Naive thymus-derived CD8-positive, alpha-beta T cell (primary cell): Measurements from ENCODE around the gene POLQ. TPM values are rescaled to one million over a fixed set of nuclear protein-coding genes. Genes with fewer than 3 reads are reported as not detected.
"Not testable (repeated sequence)": the region's sequence is repeated elsewhere in the genome, so short reads cannot be mapped to it uniquely, and the experiment has no call there.

Source experiments
- ATAC-seq, 2 donors: fragments of 150-1000 bp; cut with Tn5 transposase in 1 of 2; sonication (Bioruptor Pico), chemical (Tn5 transposase) in 1 of 2; 1 replicate in 1 of 2; 2 replicates in 1 of 2; pipeline ENCODE4 v1.10.0; 2021; ENCODE audit warnings: mild to moderate bottlenecking in 2 of 2, moderate library complexity in 2 of 2
- POLR2A ChIA-PET: fragments of 350-600 bp; sonication (Branson Sonifier 250); formaldehyde crosslinking; loops from one replicate; lab custom pipeline; 2021; ENCODE audit warnings: antibody characterized with exemption; lab: Charles Lee
- DNase-seq, 10 donors: peaks; one replicate each; pipeline versions ENCODE4 v3.0.0 to v3.0.0-alpha.2; 2020 to 2022
- H3K27ac Mint-ChIP-seq, 10 donors: one replicate each; pipeline ENCODE4 v1.8.0; 2020 to 2022; ENCODE audit warnings: mild to moderate bottlenecking in 10 of 10, mixed read lengths in 10 of 10, moderate library complexity in 4 of 10, inconsistent platforms in 1 of 10
- H3K27me3 Mint-ChIP-seq, 5 donors: one replicate each; pipeline ENCODE4 v1.8.0; 2021 to 2022; ENCODE audit warnings: mixed read lengths in 5 of 5
- H3K36me3 Mint-ChIP-seq, 3 donors: one replicate each; pipeline ENCODE4 v1.8.0; 2020 to 2022; ENCODE audit warnings: mixed read lengths in 3 of 3, mild to moderate bottlenecking in 2 of 3, inconsistent platforms in 1 of 3
- H3K4me1 Mint-ChIP-seq, 4 donors: one replicate each; pipeline ENCODE4 v1.8.0; 2021 to 2022; ENCODE audit warnings: mixed read lengths in 4 of 4
- H3K4me3 Mint-ChIP-seq, 10 donors: one replicate each; pipeline ENCODE4 v1.8.0; 2020 to 2022; ENCODE audit warnings: mild to moderate bottlenecking in 10 of 10, mixed read lengths in 10 of 10, moderate library complexity in 6 of 10, inconsistent platforms in 1 of 10
- H3K9me3 Mint-ChIP-seq, 9 donors: one replicate each; pipeline ENCODE4 v1.8.0; 2020 to 2022; ENCODE audit warnings: mixed read lengths in 9 of 9, mild to moderate bottlenecking in 3 of 9, inconsistent platforms in 1 of 9, moderate library complexity in 1 of 9
- polyA plus RNA-seq, 3 donors: library from polyadenylated mRNA; unstranded; fragments of 300-500 nt; fragmentation: Illumina TruSeq; gene quantifications; one replicate each; pipeline ENCODE4 v1.2.3, GENCODE V29; 2021
- total RNA-seq, 8 experiments: library from RNA in 2 of 8; stranded (reverse) in 2 of 8; gene quantifications; one replicate each; pipeline ENCODE4 v1.2.3 and lab custom pipeline; 2021 to 2026

The POLQ gene
- under 1 TPM; 0.23 to 0.36 TPM for total RNA-seq
- polyA plus RNA-seq = under 1 TPM; 0.02 to 0.18 (median 0.02) TPM
- total RNA-seq (lab: John Stamatoyannopoulos, UW) = 0.49 to 4.4 (median 1.4) reads per million in 6 experiments

DNA sequence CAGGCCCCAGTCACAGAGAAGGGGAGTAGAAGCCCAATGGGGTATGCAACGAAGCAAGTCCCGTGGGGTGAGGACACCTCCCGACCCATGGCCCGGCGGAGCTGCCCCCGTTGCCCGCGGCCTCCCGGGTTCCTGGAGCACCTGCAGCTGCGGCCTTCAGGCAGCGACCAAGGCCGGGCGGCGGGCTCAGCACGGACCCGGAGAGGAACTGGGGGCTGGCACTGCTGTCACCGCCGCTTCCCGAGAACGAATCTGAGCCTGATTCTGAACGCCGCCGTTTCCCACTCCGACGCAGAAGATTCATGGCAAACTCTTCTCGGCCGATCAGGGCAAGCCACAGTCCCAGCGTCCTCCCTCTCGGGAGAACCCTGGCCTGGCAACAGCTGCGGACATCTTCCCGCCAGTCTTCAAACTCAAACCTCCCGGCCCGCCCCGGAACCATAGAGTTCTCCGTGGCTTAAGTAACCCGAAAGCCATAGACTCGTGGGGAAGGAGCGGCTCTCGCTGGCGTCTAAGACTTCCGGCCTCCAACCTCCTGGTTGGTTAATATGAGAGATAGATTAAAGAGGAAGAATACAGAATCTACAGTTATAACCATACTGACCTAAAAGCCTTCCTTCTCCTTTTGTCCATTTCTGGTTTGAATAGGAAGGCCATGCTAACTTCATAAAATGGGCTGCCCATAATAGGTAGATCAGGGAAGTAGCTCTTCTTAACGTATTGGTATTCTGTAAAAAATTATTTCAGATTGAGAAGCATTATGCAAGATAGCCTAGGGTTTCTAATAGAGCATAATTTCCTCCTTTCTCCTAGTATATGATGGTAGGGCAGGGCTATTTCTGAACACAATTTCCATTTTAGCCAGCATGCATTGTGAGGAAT is at the start of gene POLQ:
Gene POLQ (minus strand): TSS at position 415 of the 882 bp plus-strand sequence. CDS start 111 bp downstream, at position 304.
- Mint-ChIP-seq H3K9me3 (no peaks in the 10 kb centered on the region), H3K4me3 (peak within 1 kb of the TSS; percentile 85 to 95 (median 91)), H3K36me3 (no peaks in the 10 kb centered on the region), H3K27me3 (no peaks in the 10 kb centered on the region), H3K4me1 (peaks cover 7 to 22% (median 16%) of the 10 kb centered on the region in 4 donors), H3K27ac (peak within 1 kb of the TSS; percentile 85 to 96 (median 92))
- POLR2A ChIA-PET = interaction anchor here (0.7 to 2.2 kb wide), 7 partner anchors 115 to 1452 kb away, joined by 3 to 10 read pairs (median 4); partner anchors contain the start of genes FAM162A, GSK3B, HCLS1 and WDR5B
- ATAC-seq (peak; percentile 99), DNase-seq (peak; percentile 66 to 93 (median 82))

DNA sequence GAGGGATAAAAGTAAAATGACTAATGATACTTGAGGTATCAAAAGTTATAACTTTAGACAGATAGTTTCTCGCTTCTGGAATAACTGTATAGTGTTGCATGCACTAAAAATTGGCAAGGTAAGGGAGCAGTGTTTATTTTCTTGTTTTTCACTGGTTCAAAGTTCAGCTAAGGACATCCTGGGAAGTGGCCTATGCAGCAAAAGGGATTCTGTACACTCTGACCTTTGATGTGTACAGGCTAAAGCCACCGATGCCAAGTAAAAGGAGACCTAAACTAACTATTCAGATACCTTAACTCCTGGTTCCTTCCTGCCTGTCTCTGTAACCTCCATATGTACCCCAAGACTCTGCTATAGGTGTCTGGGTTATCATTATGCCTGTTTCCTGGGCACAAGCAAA is 49.1 kb upstream of the POLQ start:
- H3K36me3 Mint-ChIP-seq = no peaks in the 10 kb centered on the region
- ATAC-seq = no peak
- no peaks in the 10 kb centered on the region for H3K4me1 Mint-ChIP-seq
- H3K27ac Mint-ChIP-seq = no peak overlapping the region
- POLR2A ChIA-PET = interaction anchor here (0.6 kb wide), 1 partner anchor 38 kb away, joined by 5 read pairs; no protein-coding TSS in a partner anchor
- peaks cover 0 to 4% (median 0%) of the 10 kb centered on the region in 5 donors for H3K27me3 Mint-ChIP-seq
- no peak for DNase-seq
- no peak overlapping the region for H3K4me3 Mint-ChIP-seq
- no peaks in the 10 kb centered on the region for H3K9me3 Mint-ChIP-seq

DNA sequence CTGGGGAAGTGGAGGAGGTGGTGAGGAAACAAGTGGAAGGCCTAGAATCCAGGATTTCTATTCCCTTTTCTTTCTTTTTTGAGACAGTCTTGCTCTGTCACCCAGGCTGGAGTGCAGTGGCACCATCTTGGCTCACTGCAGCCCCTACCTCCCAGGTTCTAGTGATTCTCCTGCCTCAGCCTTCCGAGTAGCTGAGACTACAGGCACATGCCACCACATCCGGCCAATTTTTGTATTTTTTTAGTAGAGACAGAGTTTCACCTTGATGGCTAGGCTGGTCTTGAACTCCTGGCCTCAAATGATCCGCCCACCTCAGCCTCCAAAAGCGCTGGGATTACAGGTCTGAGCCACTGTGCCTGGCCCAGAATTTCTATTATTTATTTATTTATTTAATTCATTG is 48.0 kb upstream of the POLQ start:
- DNase-seq, POLR2A ChIA-PET, H3K4me1 Mint-ChIP-seq, H3K27ac Mint-ChIP-seq, ATAC-seq, H3K4me3 Mint-ChIP-seq, H3K27me3 Mint-ChIP-seq, H3K36me3 Mint-ChIP-seq, H3K9me3 Mint-ChIP-seq: not testable (repeated sequence)

DNA sequence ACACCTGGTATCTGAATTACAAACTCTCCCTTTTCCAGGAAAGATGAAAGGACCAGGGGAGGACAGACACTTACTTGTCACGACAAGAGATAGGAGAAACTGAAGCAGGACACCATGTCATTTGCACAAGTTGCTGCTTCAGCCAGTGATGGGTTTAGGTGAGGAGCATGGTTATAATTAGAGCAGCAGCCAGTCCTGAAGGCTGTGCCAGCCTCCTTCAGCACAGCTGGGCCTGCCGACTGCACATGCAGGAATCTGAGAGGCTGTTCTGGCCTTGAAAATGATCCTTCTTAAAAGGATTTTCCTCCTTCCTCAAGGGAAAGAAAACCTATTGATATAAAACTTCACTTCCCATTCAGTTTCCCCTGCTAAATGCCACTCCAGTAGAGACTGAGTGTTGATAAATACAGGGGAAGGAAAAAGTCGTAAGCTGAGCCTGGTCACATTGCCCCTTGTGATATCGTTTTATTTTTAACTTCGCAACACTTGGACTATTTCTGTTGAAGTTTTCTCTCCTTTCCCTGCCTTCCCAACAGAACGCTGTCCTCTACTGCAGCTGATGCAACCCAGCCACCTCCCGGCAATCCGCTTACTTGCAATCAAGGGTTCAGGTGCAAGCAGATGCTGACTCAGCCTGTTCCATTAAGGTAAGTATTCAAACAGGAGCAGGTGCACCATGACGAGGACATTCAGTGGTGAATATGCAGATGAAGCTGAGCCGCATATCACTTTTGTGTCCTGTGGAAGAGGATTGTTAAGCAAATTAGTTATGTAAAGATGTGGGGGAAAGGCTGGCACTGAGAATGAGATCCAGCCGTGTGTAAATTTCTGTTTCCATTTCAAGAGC is 47.3 kb upstream of the POLQ start, which contains the start of gene FBXO40:
Gene FBXO40 (plus strand): TSS at position 524 of the 847 bp plus-strand sequence. CDS start 27,197 bp downstream, outside the sequence.
- H3K9me3 Mint-ChIP-seq = no peaks in the 10 kb centered on the region
- no peaks in the 10 kb centered on the region for H3K36me3 Mint-ChIP-seq
- H3K27ac Mint-ChIP-seq = no peak within 1 kb of the TSS
- POLR2A ChIA-PET = no interaction called here
- no peaks in the 10 kb centered on the region for H3K4me1 Mint-ChIP-seq
- DNase-seq (no peak), ATAC-seq (no peak)
- peaks cover 0 to 4% (median 0%) of the 10 kb centered on the region in 5 donors for H3K27me3 Mint-ChIP-seq
- no peak within 1 kb of the TSS for H3K4me3 Mint-ChIP-seq

DNA sequence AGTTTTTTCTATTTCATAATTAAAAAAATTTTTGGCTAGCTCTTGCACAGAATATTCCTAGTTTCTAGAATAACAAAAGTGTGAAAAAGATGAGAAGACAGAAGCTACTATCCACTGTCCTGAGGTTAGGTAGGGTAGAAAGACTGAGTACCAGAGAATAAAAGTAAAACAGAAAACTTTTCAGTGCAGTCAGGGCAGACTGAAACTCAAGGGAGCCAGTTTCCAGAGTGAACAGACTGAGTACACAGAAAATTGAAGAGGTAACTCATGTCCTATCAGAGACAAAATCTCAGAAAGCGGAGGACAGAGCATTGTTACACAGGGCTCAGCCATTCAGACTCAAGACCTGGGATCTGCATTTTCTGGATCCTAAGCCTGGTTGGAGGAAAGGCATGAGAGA is 38.6 kb upstream of the POLQ start:
- Mint-ChIP-seq H3K36me3 (no peaks in the 10 kb centered on the region), H3K27ac (no peak overlapping the region), H3K4me3 (no peak overlapping the region), H3K9me3 (no peaks in the 10 kb centered on the region), H3K27me3 (peaks cover 0 to 32% (median 14%) of the 10 kb centered on the region in 5 donors), H3K4me1 (no peaks in the 10 kb centered on the region)
- DNase-seq = no peak
- no peak for ATAC-seq
- POLR2A ChIA-PET = no interaction called here

DNA sequence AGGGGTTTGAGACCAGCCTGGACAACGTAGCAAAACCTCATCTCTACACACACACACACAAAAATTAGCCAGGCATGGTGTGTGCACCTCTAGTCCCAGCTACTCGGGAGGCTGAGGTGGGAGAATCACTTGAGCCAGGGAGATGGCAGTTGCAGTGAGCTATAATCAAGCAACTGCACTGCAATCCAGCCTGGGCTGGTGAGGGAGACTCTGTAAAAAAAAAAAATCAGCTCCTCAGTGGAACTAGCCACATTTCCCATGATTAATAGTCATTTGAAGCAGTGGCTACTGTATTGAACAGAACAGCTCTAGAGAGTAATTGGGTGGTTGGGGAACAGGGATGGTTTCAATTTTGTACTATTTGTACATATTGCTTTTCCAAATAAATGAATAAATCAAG is 35.9 kb upstream of the POLQ start:
- no peak overlapping the region for H3K4me3 Mint-ChIP-seq

DNA sequence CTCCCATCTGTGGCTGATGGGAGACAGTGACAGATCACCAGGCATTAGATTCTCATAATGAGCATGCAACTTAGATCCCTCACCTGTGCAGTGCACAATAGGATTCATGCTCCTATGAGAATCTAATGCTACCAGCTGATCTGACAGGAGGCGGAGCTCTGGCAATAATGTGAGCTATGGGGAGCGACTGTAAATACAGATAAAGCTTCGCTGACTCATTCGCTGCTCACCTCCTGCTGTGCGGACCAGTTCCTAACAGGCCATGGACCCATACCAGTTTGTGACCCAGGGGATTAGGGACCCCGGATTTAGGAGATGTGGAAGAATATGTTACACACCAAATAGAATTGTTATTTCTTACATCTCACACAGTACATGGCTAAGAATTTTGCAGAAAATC is 28.7 kb upstream of the POLQ start:
- Mint-ChIP-seq H3K27ac (no peak overlapping the region), H3K4me3 (no peak overlapping the region), H3K4me1 (no peaks in the 10 kb centered on the region), H3K9me3 (no peaks in the 10 kb centered on the region), H3K36me3 (no peaks in the 10 kb centered on the region), H3K27me3 (peaks cover 0 to 7% (median 2%) of the 10 kb centered on the region in 5 donors)
- ATAC-seq (no peak), DNase-seq (no peak)
- POLR2A ChIA-PET = no interaction called here

More for the DNA sequence above, 35.9 kb upstream of the POLQ start:
- DNase-seq (no peak), ATAC-seq (no peak)
- POLR2A ChIA-PET = interaction anchor here (0.6 kb wide), 1 partner anchor 1543 kb away, joined by 4 read pairs; no protein-coding TSS in a partner anchor
- Mint-ChIP-seq H3K36me3 (no peaks in the 10 kb centered on the region), H3K4me1 (no peaks in the 10 kb centered on the region), H3K27me3 (peaks cover 0 to 32% (median 15%) of the 10 kb centered on the region in 5 donors), H3K27ac (no peak overlapping the region), H3K9me3 (no peaks in the 10 kb centered on the region)

DNA sequence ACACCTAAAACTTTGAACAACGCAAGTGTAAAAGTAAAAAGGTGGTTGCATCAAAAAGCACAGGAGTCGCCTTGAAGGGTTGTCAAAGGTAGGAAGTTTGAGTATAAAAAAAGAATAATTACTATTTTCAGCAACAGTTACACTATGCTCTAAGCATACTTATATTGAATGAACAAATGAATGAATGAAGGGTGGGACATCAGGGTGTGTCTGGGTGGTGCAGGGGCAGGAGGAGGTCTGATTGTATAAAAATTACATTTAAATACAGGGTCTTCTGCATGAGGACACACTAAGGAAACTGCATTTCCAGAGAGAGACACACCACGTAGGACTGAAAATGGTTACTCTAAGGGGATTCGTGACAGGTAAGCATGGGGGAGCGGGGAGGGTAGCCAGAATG is 21.9 kb upstream of the POLQ start, which contains the start of gene ARGFX:
Gene ARGFX (plus strand): TSS at position 301 of the 400 bp plus-strand sequence. CDS start 2,765 bp downstream, outside the sequence.
- Mint-ChIP-seq H3K27me3 (peaks cover 0 to 5% (median 0%) of the 10 kb centered on the region in 5 donors), H3K4me3 (no peak within 1 kb of the TSS), H3K27ac (no peak within 1 kb of the TSS), H3K9me3 (no peaks in the 10 kb centered on the region), H3K36me3 (no peaks in the 10 kb centered on the region), H3K4me1 (no peaks in the 10 kb centered on the region)
- no peak for DNase-seq
- ATAC-seq = no peak
- POLR2A ChIA-PET = no interaction called here

DNA sequence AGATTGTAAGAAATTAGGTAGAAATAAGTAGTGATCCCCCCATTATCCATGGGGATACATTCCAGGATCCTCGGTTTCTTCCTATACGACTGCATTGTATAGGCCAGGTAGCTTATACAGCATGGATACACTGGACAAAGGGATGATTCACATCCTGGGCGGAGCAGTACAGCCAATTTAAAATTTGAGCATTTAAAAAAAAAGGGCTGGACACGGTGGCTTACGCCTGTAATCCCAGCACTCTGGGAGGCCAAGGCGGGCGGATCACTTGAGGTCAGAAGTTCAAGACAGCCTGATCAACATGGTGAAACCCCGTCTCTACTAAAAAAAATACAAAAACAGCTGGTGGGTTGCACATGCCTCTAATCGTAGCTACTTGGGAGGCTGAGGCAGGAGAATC is 21.0 kb upstream of the POLQ start:
- Mint-ChIP-seq H3K4me1 (no peaks in the 10 kb centered on the region), H3K4me3 (no peak overlapping the region), H3K27me3 (peaks cover 0 to 8% (median 5%) of the 10 kb centered on the region in 5 donors), H3K36me3 (no peaks in the 10 kb centered on the region), H3K9me3 (no peaks in the 10 kb centered on the region), H3K27ac (no peak overlapping the region)
- ATAC-seq (no peak), DNase-seq (no peak)
- POLR2A ChIA-PET = no interaction called here

DNA sequence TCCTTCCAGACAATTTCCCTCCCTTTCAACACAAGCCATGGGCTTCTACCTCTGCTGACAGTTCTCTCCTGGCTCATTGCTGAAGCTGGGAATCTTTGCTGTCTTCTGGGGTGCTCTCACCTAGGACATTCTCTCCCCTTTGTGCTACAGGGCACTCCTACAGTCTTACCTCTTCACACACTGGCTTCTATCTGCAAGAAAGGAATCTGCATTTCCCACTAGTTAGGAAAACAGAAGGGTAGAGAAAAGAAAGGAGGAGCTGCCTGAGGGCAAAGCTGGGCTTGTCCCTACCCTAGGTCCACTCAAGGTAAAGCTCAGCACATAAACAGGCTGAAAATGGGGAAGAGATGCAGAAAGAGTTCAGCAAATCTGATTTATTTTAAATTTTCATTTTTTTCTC is 16.4 kb upstream of the POLQ start:
- peaks cover 0 to under 1% (median 0%) of the 10 kb centered on the region in 3 donors for H3K36me3 Mint-ChIP-seq
- no peak overlapping the region for H3K27ac Mint-ChIP-seq
- ATAC-seq (no peak), DNase-seq (no peak)
- H3K4me1 Mint-ChIP-seq = peaks cover 0 to 2% (median 0%) of the 10 kb centered on the region in 4 donors
- H3K27me3 Mint-ChIP-seq = peaks cover 4 to 23% (median 12%) of the 10 kb centered on the region in 5 donors
- H3K9me3 Mint-ChIP-seq = no peaks in the 10 kb centered on the region
- no peak overlapping the region for H3K4me3 Mint-ChIP-seq
- POLR2A ChIA-PET = no interaction called here

DNA sequence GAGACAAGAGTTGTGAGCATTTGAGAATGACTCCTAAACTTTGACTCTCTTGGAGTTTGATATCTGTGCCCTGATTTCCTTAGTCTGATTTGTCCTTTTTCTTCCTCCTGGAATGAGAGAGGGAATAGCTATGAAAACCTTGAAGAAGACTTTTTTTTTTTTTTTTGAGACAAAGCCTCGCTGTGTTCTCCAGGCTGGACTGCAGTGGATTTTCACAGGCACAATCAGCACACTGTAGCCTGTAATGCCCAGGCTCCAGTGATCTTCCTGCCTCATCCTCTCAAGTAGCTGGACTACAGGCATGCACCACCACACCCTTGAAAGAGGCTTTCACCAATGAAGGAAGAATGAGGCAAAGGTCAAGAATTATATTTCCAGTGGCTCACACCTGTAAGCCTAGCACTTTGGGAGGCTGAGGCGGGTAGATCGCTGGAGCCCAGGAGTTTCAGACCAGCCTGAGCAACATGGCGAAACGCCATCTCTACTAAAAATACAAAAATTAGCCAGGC is 11.7 kb upstream of the POLQ start:
- Mint-ChIP-seq H3K36me3 (peaks cover 0 to 3% (median 0%) of the 10 kb centered on the region in 3 donors), H3K27ac (no peak overlapping the region), H3K4me1 (peaks cover 0 to 3% (median 0%) of the 10 kb centered on the region in 4 donors), H3K27me3 (peaks cover 7 to 32% (median 15%) of the 10 kb centered on the region in 5 donors), H3K9me3 (no peaks in the 10 kb centered on the region), H3K4me3 (no peak overlapping the region)
- POLR2A ChIA-PET = interaction anchor here (0.6 kb wide), 1 partner anchor 38 kb away, joined by 5 read pairs; no protein-coding TSS in a partner anchor
- DNase-seq (no peak), ATAC-seq (no peak)

DNA sequence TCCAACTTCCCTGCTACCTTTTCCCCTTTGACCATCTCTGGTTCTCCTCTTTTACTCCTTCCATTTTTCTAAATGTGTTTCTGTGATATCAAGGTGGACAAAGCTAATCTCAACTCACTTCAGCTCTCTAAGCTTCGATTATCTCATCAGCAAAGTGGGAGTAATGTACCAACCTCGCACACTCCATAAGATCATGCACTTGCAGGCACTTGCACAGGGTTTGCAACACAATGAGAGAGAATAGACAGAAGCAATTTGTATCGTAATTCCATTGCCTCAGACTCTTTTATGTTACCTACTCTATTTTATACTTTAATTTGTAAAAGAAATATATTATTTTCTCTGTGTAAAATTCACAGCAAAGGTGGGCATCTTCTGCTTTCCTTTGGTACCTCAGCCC is 7.0 kb upstream of the POLQ start:
- Mint-ChIP-seq H3K27ac (no peak overlapping the region), H3K4me1 (peaks cover 0 to 9% (median under 1%) of the 10 kb centered on the region in 4 donors), H3K36me3 (peaks cover 0 to 3% (median 0%) of the 10 kb centered on the region in 3 donors), H3K9me3 (no peaks in the 10 kb centered on the region), H3K27me3 (peaks cover 3 to 9% (median 5%) of the 10 kb centered on the region in 5 donors), H3K4me3 (no peak overlapping the region)
- ATAC-seq (no peak), DNase-seq (no peak)
- POLR2A ChIA-PET = no interaction called here
